ENCODE measurements around the gene CYB5R4. TPM values are rescaled to one million over a fixed set of nuclear protein-coding genes. Genes with fewer than 3 reads are reported as not detected.

CYB5R4 gene
- total and polyA plus RNA-seq, 2 of the 13 experiments (the other 11 are each of a cell fraction or from before 2014, with no cell fraction given): 5.3 to 26.1 TPM

- TF ChIP-seq, protein P1, sequence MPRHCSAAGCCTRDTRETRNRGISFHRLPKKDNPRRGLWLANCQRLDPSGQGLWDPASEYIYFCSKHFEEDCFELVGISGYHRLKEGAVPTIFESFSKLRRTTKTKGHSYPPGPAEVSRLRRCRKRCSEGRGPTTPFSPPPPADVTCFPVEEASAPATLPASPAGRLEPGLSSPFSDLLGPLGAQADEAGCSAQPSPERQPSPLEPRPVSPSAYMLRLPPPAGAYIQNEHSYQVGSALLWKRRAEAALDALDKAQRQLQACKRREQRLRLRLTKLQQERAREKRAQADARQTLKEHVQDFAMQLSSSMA (CRISPR knock-in tag; IDR thresholded peaks at IDR 0.05): no peak
- TF ChIP-seq ASH2L (IDR thresholded peaks at IDR 0.05; ENCODE audit: insufficient read length, low read depth, low read length): peak; percentile 92
- peak; percentile 94 for TF ChIP-seq ZNF83 (CRISPR knock-in tag; IDR thresholded peaks at IDR 0.05; ENCODE audit: borderline replicate concordance)
- TF ChIP-seq ZBTB3 (CRISPR knock-in tag; IDR thresholded peaks at IDR 0.05; ENCODE audit: borderline replicate concordance, low read depth): no peak
- no peak for TF ChIP-seq ZFP62 (CRISPR knock-in tag; IDR thresholded peaks at IDR 0.05)
- peak; percentile 78; the same call in 1 of the 2 replicates for TF ChIP-seq SRY (CRISPR knock-in tag; IDR thresholded peaks at IDR 0.05)
- TF ChIP-seq, protein P2, sequence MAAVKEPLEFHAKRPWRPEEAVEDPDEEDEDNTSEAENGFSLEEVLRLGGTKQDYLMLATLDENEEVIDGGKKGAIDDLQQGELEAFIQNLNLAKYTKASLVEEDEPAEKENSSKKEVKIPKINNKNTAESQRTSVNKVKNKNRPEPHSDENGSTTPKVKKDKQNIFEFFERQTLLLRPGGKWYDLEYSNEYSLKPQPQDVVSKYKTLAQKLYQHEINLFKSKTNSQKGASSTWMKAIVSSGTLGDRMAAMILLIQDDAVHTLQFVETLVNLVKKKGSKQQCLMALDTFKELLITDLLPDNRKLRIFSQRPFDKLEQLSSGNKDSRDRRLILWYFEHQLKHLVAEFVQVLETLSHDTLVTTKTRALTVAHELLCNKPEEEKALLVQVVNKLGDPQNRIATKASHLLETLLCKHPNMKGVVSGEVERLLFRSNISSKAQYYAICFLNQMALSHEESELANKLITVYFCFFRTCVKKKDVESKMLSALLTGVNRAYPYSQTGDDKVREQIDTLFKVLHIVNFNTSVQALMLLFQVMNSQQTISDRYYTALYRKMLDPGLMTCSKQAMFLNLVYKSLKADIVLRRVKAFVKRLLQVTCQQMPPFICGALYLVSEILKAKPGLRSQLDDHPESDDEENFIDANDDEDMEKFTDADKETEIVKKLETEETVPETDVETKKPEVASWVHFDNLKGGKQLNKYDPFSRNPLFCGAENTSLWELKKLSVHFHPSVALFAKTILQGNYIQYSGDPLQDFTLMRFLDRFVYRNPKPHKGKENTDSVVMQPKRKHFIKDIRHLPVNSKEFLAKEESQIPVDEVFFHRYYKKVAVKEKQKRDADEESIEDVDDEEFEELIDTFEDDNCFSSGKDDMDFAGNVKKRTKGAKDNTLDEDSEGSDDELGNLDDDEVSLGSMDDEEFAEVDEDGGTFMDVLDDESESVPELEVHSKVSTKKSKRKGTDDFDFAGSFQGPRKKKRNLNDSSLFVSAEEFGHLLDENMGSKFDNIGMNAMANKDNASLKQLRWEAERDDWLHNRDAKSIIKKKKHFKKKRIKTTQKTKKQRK (IDR thresholded peaks at IDR 0.05; ENCODE audit: low read length): no peak
- TF ChIP-seq SOX6 (IDR thresholded peaks at IDR 0.05): no peak
- TF ChIP-seq SOX6 (CRISPR knock-in tag; IDR thresholded peaks at IDR 0.05): peak; percentile 67
- no peak for TF ChIP-seq RNF2 (conservative IDR thresholded peaks at IDR 0.05; ENCODE audit: low read depth)
- peak; percentile 91 for TF ChIP-seq MEF2D (CRISPR knock-in tag; IDR thresholded peaks at IDR 0.05)
- TF ChIP-seq, protein P3, sequence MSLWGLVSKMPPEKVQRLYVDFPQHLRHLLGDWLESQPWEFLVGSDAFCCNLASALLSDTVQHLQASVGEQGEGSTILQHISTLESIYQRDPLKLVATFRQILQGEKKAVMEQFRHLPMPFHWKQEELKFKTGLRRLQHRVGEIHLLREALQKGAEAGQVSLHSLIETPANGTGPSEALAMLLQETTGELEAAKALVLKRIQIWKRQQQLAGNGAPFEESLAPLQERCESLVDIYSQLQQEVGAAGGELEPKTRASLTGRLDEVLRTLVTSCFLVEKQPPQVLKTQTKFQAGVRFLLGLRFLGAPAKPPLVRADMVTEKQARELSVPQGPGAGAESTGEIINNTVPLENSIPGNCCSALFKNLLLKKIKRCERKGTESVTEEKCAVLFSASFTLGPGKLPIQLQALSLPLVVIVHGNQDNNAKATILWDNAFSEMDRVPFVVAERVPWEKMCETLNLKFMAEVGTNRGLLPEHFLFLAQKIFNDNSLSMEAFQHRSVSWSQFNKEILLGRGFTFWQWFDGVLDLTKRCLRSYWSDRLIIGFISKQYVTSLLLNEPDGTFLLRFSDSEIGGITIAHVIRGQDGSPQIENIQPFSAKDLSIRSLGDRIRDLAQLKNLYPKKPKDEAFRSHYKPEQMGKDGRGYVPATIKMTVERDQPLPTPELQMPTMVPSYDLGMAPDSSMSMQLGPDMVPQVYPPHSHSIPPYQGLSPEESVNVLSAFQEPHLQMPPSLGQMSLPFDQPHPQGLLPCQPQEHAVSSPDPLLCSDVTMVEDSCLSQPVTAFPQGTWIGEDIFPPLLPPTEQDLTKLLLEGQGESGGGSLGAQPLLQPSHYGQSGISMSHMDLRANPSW (CRISPR knock-in tag; IDR thresholded peaks at IDR 0.05; ENCODE audit: borderline replicate concordance): no peak
- peak; percentile 74; the same call in 1 of the 2 replicates for TF ChIP-seq ZNF562 (CRISPR knock-in tag; IDR thresholded peaks at IDR 0.05; ENCODE audit: borderline replicate concordance)
- TF ChIP-seq, protein P4, sequence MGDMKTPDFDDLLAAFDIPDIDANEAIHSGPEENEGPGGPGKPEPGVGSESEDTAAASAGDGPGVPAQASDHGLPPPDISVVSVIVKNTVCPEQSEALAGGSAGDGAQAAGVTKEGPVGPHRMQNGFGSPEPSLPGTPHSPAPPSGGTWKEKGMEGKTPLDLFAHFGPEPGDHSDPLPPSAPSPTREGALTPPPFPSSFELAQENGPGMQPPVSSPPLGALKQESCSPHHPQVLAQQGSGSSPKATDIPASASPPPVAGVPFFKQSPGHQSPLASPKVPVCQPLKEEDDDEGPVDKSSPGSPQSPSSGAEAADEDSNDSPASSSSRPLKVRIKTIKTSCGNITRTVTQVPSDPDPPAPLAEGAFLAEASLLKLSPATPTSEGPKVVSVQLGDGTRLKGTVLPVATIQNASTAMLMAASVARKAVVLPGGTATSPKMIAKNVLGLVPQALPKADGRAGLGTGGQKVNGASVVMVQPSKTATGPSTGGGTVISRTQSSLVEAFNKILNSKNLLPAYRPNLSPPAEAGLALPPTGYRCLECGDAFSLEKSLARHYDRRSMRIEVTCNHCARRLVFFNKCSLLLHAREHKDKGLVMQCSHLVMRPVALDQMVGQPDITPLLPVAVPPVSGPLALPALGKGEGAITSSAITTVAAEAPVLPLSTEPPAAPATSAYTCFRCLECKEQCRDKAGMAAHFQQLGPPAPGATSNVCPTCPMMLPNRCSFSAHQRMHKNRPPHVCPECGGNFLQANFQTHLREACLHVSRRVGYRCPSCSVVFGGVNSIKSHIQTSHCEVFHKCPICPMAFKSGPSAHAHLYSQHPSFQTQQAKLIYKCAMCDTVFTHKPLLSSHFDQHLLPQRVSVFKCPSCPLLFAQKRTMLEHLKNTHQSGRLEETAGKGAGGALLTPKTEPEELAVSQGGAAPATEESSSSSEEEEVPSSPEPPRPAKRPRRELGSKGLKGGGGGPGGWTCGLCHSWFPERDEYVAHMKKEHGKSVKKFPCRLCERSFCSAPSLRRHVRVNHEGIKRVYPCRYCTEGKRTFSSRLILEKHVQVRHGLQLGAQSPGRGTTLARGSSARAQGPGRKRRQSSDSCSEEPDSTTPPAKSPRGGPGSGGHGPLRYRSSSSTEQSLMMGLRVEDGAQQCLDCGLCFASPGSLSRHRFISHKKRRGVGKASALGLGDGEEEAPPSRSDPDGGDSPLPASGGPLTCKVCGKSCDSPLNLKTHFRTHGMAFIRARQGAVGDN (CRISPR knock-in tag; IDR thresholded peaks at IDR 0.05): peak; percentile 81
- 0 out of 2 replicates have a peak, but pooled peaks have one; percentile 88 for TF ChIP-seq ZNF749 (CRISPR knock-in tag; IDR thresholded peaks at IDR 0.05; ENCODE audit: borderline replicate concordance)
- peak; percentile 92; the same call in 1 of the 2 replicates for TF ChIP-seq ZNF160 (CRISPR knock-in tag; IDR thresholded peaks at IDR 0.05)
- TF ChIP-seq ZNF670 (CRISPR knock-in tag; IDR thresholded peaks at IDR 0.05; ENCODE audit: borderline replicate concordance): no peak
These were observed at the start of gene CYB5R4 (continued) for GRCh38 chr6:83859410-83860358.

Measured in HepG2 (cell line).